Measurements from ENCODE around the gene ENAH.

Gene ENAH

DNA sequence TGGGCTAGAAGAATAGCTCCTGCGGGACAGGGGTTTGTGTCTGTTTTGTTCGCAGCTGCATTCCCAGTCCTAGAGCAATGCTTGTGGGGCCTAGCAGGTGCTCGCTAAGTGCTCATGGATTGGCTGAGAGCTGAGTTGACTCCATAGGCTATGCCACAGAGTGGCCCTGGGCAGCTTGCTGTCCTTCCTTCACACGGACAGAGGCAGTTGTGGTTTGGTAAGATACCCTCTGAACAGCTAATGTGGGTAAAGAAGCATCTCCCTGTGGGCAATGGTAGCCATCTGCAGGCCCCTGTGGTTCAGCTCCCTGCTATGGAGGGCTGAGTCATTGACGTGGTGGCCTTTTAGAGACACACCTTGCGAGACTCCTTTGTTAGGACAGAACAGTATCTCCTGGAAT, 201.6 kb downstream of the ENAH start:
- DNase-seq (ENCODE audit: low spot score), result peak; percentile 55

DNA sequence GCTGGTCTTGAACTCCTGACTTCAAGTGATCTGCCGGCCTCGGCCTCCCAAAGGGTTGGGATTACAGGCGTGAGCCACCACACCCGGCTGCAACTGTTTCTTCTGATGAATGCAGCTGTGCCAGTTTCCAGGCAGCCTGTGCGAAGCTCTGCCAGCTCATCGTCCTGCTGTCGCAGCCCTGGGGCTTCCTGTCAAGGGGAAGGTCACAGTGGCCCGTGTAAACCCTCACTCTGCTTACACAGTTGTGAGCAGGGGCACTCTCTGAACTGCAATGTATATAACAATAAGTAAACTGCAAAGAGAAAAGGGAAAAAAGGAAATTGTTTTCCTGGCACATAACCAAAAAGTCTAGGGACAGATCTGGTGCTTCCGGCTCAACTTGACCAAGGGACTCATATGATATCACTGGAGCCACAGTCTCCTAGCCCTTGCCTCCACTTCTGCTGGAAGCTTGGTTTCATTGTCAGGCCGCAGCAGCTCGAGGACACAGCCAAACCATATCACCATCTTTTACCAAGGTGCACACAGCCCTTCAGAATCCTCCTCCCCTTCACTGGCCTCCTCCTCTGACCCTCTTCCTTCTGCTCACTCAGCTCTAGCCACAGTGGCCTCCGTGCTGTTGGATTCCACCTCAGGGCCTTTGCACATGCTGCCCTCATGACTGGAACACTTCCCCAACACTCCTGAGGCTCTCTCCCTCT, 202.3 kb downstream of the ENAH start:
- no peak for DNase-seq (ENCODE audit: low spot score)

DNA sequence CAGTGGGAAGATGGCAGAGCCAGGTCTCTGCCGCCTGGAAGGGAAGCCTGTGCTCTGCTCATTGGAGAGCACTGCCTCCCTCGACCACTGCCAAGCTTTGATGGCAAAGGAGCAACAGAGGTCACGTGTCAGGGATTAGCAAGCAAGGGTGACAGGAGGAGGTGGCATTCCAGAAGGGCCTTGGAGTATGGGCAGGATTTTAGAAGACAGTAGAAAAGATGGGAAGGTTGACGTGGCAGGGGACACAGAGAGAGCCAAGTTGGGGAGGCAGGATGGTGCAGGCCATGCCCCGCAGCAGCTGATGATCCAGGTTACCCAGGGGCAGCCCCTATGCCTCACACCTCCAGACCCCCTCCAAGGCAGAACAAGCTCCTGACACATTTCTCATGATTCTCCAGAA, 203.1 kb downstream of the ENAH start:
- no peak for DNase-seq (ENCODE audit: low spot score)

DNA sequence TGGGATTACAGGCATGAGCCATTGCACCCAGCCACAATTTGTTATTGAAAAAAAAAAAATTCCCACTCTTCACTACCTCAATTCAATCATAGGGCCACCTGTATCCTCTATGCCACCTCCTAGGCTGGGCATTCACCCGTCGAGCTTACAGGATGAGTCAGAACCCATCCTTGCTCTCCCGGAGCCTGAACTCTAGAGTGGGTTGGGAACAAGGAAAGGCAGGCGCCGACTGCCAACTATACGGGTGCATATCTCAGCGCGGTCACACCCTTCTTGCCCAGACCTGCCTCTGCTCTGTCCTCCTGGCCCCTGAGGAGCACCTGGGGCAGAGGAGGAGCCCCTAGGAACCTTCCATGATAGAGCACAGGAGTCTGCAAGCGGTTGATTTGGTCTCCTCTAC, 203.7 kb downstream of the ENAH start:
- peak; percentile 95 for DNase-seq (ENCODE audit: low spot score)

DNA sequence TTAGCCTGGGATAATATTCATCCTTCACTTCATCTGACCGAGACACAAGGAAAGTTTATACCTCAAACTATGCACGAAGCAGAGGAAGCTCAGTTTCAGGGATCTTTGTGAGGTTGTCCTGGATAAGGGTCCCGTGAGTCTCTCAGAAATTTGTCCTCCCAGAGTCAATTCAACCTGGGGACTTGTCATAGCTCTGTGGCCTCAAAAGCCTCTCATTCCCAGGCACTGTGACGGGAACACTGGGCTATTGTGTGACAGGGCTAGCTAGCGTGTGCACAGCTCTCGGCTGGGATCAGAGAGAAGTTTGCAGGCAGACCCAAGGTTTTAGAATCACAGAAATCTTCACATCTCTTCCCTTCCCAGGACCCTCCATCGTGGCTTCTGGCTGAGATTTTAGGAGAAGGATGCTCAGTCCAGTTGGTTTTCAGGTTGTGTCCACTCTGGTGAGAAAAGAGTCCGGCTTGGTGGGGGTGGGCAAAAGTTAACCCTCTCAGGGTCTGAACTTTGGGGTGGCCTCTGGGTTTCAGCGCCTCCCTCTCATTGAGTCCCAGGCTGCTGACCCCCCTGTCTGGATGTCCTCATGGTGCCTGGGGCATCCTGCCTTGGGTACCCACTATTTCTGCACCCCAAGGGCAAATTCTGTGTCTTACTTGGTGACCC, 204.6 kb downstream of the ENAH start:
- DNase-seq (ENCODE audit: low spot score), result no peak

DNA sequence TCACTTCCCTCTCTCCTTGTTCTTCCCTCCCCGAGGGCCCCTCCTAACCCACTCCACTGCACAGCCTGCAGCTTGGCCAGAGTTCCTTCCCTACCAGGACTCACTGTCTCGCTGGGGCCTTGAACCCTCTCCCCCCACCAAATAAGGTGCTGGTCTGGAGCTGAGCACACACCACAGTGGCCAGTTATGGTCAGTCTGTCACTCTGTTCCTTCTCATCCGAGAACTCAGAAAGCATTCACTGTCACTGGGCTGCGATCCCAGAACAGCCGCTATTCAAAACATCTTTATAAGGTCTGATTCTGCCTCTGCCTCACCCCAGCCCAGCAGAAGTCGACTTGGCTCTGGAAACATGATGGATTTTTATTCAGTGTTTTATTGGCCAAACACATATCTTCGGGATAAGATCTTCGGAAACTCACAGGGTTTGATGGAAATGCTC, 205.3 kb downstream of the ENAH start:
- no peak for DNase-seq (ENCODE audit: low spot score)

DNA sequence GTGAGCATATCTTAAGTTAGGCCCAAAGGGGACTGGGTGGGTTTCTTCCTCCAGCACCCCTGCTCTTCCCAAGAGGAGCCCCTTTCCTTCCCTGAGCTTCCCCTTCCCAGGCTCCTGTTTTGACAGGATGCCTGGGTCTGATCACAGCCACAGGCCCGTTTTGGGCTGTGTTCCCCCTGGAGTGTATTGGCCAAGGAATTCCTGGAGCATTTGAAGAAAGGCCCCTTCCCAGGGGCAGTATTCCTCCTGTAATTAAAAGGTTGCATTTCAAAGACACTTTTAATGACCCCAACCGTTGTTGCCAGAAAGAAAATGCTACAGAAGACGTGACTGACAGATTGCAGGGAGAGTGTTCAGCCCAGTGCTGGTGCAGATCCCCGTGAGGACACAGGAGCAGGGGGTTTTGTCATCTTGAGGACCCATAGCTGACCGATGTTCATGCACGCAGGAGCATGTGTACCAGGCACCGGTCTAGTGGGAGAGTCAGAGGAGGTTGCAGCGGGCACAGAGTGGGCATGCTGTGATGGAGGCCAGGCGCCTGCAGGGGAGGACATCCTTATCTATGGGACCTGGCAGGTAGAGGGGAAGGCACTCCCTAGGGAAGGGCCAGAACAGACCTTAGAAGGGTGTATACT, 205.8 kb downstream of the ENAH start:
- no peak for DNase-seq (ENCODE audit: low spot score)

DNA sequence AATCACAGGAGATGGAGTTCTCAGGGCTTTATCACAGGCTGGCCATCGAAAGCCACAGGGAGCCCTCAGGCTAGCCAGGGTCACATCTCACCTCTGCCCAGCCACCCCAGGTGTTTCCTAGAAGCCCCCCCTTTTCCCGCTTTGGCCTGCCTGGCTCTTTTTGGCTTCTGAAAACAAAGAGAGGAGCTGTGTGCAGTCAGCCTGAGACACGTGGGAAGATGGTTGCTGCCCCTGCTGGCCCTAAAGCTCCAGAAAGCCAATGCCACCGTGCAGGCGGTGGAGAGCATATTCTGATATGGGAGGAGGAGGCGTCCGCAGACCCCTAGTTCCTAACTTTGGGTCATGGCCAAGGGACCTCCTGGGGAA, 206.3 kb downstream of the ENAH start:
- DNase-seq (ENCODE audit: low spot score), result no peak

DNA sequence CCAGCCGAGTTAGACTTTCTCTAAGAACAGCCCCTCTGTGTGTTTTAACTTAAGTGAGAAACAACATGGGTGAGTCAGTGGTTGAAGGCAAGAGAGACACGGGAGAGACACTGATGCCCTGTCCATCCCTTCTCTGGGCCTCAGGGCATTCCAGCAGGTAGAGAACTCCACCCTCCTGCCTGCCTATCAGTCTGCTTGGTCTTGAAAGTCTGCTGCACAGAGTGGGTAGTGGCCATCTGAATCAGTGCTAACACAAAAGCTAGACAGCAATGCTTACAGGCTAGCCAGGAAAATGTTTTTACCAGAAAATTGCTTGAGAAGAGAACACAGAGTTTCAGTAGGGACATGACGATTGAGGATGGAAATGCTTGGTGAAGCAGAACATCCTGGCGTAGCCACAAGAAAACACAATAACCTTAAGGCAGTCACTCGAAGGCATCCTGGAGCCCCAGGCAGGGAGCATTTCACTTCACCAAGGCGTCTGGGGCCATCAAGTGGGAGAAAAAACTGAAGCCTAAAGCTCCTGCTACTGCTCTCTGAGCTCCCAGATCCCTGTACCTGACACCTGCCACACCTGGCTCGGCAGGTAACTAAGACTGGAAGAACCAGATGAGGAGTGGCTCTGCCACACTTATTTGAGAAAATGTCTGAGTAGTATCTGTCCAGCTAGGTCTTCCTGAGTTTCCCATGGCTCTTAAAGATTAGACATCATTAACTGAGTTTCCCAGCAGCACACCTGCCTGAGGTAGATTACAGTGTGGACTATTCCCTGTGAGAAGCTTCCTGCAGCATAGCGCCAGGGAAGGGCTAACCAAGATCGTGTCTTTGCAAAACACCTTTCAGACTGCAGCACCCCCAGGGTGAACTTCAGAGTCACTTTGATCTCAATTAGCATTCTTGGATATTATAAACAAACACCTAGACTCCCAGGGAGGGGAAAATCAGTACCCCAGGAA, 207.0 kb downstream of the ENAH start:
- DNase-seq (ENCODE audit: low spot score), result peak; percentile 39

DNA sequence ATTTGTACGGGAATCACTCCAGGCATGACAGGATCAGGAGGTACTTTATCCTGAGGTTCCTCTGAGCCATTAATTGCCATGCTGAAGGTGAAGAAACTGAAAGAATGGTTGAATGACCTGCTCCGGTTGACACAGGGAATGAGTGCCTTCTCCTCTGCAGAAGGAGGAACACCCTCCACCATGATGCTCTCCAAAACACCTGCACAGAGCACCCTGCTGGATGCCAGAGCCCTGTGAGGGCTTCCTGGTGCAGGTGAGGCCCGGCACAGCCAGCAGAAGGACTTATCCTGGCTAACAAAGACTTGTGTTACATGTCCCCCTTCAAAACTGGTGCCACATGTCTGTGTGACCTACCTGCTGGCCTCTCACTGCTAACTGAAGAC, 210.8 kb downstream of the ENAH start:
- no peak for DNase-seq (ENCODE audit: low spot score)

DNA sequence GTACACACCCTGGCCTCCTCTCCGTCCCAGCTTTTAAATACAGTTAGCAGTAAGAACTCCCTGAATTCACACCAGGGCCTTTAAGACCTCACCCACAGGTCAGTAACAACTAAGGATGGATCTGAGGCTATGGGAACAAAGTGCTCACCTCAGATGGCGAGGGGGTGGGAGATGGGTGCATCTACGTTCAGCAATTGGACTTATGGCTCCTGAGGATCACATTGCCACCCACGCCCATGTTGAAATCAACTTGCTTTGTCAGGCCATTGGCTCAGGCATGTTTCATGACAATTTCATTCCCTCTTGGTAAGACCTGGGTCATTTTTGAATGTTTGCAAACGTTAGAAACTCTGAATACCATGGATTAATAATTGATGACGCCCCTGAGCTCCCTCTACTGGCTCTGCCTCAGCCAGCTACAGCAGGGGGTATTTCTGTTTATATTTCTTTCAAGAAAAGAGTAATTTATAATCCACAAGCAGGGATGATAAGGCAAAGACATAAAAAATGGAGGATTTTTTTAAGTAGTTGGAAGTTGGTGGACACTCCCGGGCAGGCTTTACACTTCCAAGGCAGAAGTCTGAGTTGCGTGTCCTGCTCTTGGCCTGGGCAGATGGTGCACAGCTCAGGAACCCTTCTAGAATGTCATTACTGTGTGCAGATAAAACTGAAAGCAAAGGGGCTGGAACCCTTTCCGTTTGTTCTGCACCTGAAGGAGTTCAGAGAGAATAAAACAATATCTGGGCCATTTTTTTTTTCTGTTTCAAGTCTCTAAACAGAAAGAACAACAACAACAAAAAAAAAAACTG, 211.4 kb downstream of the ENAH start:
- peak; percentile 78 for DNase-seq (ENCODE audit: low spot score)

DNA sequence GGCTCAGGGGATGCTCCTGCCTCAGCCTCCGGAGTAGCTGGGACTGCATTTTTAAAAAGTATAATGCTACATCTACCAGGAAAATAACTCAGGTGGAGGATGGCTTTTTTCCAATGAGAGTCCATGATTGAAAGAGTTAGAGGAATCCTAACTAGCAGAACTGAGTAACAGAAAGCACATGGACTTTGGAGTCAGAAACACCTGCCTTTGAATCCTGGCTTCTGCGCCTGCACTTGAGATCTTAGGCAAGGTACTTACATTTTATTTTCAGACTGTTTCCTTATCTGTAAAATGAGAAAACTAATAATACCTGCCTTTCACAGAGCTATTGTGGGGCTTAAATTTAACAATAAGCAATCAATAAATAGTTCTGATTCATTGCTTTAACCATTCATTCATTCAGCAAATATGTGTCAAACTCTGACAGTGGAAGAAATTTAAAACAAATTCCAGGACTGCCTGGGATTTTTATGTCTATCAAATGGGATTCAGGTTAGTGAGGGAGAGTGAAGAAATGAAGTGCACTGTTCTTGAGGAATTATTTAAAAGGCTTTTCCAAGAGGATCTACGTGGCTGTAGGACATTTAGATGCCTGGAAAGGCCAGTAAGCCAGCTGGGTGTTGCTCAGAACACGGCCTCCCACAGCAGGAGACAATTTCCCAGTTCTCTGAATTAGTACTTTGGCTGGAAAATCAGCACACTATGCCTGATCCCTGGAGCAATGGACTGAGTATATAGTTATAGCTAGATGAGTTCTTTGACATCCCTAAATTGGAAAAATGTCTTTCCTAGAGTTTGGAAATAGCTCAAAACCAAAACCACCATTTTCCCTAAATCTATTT, 212.3 kb downstream of the ENAH start:
- no peak for DNase-seq (ENCODE audit: low spot score)

DNA sequence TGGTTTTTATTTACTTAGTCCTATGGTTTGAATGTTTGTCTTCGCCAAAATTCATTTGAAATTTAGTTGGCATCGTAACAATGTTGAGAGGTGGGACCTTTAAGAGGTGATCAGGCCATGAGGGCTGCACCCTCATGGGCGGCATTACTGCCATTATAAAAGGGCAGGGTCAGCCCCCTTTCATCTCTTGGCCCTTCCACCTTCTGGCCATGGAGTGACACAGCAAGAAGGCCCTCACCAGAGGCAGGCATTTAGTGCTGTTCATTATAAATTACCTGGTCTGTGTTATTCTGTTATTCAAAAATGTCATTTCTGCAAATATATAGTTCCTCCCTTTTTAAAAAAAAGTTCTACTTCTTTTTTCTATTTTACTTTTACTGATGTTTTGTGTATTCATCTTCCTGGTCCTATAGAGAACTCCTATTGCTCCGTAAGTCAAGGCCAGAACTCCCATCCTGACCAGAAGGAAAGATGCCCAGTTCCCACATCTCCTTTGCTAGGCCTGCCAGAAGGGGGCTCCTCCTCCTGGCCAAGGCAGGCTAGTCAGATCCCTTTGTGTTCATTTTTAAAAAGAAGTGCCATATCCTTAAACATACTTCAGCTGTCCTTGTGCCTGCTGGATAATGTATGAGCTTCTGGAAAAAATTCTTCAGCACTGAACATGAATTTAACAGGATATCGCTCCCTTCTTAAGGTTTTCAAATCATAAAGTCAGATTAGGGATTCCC, 215.0 kb downstream of the ENAH start:
- no peak for DNase-seq (ENCODE audit: low spot score)

All from SW480 (cell line).